Stomach (tissue), 9 donors: ENCODE results near the gene CDRT4. TPM values are rescaled to one million over a fixed set of nuclear protein-coding genes. Genes with fewer than 3 reads are reported as not detected.

Source experiments
- DNase-seq, 2 donors: peaks; one replicate each; pipeline versions ENCODE4 v3.0.0 to v3.0.0-alpha.2; 2013 to 2019
- H3K27ac ChIP-seq, 5 donors: fragments of 200-600 bp in 4 of 5; sonication (generic) in 4 of 5; one replicate each; pipeline ENCODE4 v1.5.1; 2013 to 2019; ENCODE audit warnings: mild to moderate bottlenecking in 1 of 5, moderate library complexity in 1 of 5
- H3K27me3 ChIP-seq, 3 donors: fragments of 200-600 bp; sonication (generic); one replicate each; pipeline ENCODE4 v1.5.1; 2017 to 2019; ENCODE audit warnings: mixed run types in 1 of 3
- H3K36me3 ChIP-seq, 4 donors: fragments of 200-600 bp; sonication (generic); 1 replicate in 3 of 4; 2 replicates in 1 of 4; pipeline ENCODE4 v1.5.1; 2016 to 2019
- H3K4me1 ChIP-seq, 4 donors: fragments of 200-600 bp; sonication (generic); one replicate each; pipeline ENCODE4 v1.5.1; 2016 to 2019
- H3K4me3 ChIP-seq, 4 donors: fragments of 200-600 bp; sonication (generic) in 3 of 4; one replicate each; pipeline ENCODE4 v1.5.1; 2016 to 2019; ENCODE audit warnings: mild to moderate bottlenecking in 1 of 4
- H3K9me3 ChIP-seq, 4 donors: fragments of 200-600 bp; sonication (generic); one replicate each; pipeline ENCODE4 v1.5.1; 2016 to 2019
- CTCF ChIP-seq, 7 experiments: fragments of 450-650 bp in 4 of 7; fragments of 200-600 bp in 3 of 7; sonication (generic) in 3 of 7; IDR thresholded peaks; one replicate each; pipeline ENCODE4 v1.5.1; 2016 to 2019; ENCODE audit warnings: antibody characterized with exemption in 7 of 7, control low read depth in 2 of 7, mild to moderate bottlenecking in 1 of 7
- EP300 ChIP-seq: sonication (generic); formaldehyde crosslinking; IDR thresholded peaks from one replicate; pipeline ENCODE4 v1.6.1; 2017; ENCODE audit warnings: antibody characterized with exemption
- POLR2A ChIP-seq, 4 donors: fragments of 450-650 bp; IDR thresholded peaks; one replicate each; pipeline ENCODE4 v1.6.1; 2016; ENCODE audit warnings: antibody characterized with exemption in 4 of 4, control low read depth in 2 of 4, mild to moderate bottlenecking in 1 of 4, moderate library complexity in 1 of 4
- POLR2AphosphoS5 ChIP-seq, 3 donors: sonication (generic); formaldehyde crosslinking; IDR thresholded peaks; one replicate each; pipeline ENCODE4 v1.6.1; 2016; ENCODE audit warnings: antibody characterized with exemption in 3 of 3
- WGBS, 5 donors: extraction: QIAGEN DNeasy Blood & Tissue Kit in 3 of 5; methylation state at CpG; one replicate each; pipeline versions ENCODE4 v1.1.5 to v1.1.7; 2013 to 2018; 5-methylcytosine and 5-hydroxymethylcytosine counted together
- intact Hi-C: fragments of 100-400 bp; cut with DNase I; formaldehyde crosslinking; loops from one replicate; pipeline ENCODE4 v1.15.1; 2023; ENCODE audit warnings: low total_unique reads
- polyA plus RNA-seq, 3 donors: library from polyadenylated mRNA; stranded (reverse); fragments of 200-250 nt; gene quantifications; one replicate each; pipeline ENCODE4 v1.2.3, GENCODE V29; 2013
- total RNA-seq, 5 donors: library from RNA; depleted of rRNA; stranded (reverse); fragments of >200 nt; gene quantifications; one replicate each; pipeline versions ENCODE4 v1.1.0 to v1.2.3, GENCODE V29; 2014 to 2016
- donor health status: healthy with polysubstance abuse.
- donor health status: Bipolar disorder and iron deficiency.
- donor health status: healthy.

CDRT4 gene
- total and polyA plus RNA-seq, 8 donors = 1.5 to 12.8 (median 4.7) TPM; not detected in 2

- DNase-seq = no peak
- 75 to 89% (median 79%) methylated on average over 6 of the region's 6 CpGs for WGBS, 5 donors
Observed at GRCh38 chr17:15405058-15405415, 62.4 kb downstream of the CDRT4 start.

GRCh38 chr17:15404106-15405057 lies 63.0 kb downstream of the CDRT4 start:
- peak overlapping the region; percentile 11 to 73 (median 60) for H3K27ac ChIP-seq
- TF ChIP-seq EP300 = no peak
- TF ChIP-seq POLR2AphosphoS5 (IDR thresholded peaks at IDR 0.05) = no peak
- no peak for TF ChIP-seq POLR2A (IDR thresholded peaks at IDR 0.05)
- TF ChIP-seq CTCF (IDR thresholded peaks at IDR 0.05) = no peak
- peaks cover 0 to 24% (median 19%) of the 10 kb centered on the region in 4 donors for H3K4me1 ChIP-seq
- DNase-seq = no peak
- H3K4me3 ChIP-seq = no peak overlapping the region
- intact Hi-C loops = no loop called here
- no peaks in the 10 kb centered on the region for H3K9me3 ChIP-seq
- WGBS, 5 donors = 64 to 74% (median 71%) methylated on average over 20 of the region's 20 CpGs
- no peaks in the 10 kb centered on the region for H3K36me3 ChIP-seq
- H3K27me3 ChIP-seq = no peaks in the 10 kb centered on the region

More at GRCh38 chr17:15405058-15405415, 62.4 kb downstream of the CDRT4 start:
- TF ChIP-seq POLR2A (IDR thresholded peaks at IDR 0.05) = no peak
- no peak for TF ChIP-seq POLR2AphosphoS5 (IDR thresholded peaks at IDR 0.05)
- no peak for TF ChIP-seq CTCF (IDR thresholded peaks at IDR 0.05)
- no peak for TF ChIP-seq EP300
- intact Hi-C loops = no loop called here
- H3K9me3 ChIP-seq = no peaks in the 10 kb centered on the region
- H3K4me1 ChIP-seq = peaks cover 0 to 24% (median 17%) of the 10 kb centered on the region in 4 donors
- H3K27ac ChIP-seq = peak overlapping the region in 3 of 5 donors; percentile 60 to 73 (median 61)
- H3K36me3 ChIP-seq = no peaks in the 10 kb centered on the region
- H3K4me3 ChIP-seq = no peak overlapping the region
- no peaks in the 10 kb centered on the region for H3K27me3 ChIP-seq

- Histone ChIP-seq H3K4me1 (peaks cover 3 to 34% (median 27%) of the 10 kb centered on the region in 4 donors), H3K9me3 (no peaks in the 10 kb centered on the region), H3K36me3 (no peaks in the 10 kb centered on the region), H3K27ac (peak overlapping the region in 3 of 5 donors; percentile 60 to 73 (median 61)), H3K27me3 (no peaks in the 10 kb centered on the region), H3K4me3 (no peak overlapping the region)
- intact Hi-C loops = no loop called here
- no peak for TF ChIP-seq POLR2AphosphoS5 (IDR thresholded peaks at IDR 0.05)
- TF ChIP-seq EP300 = no peak
- DNase-seq = no peak
- WGBS, 5 donors = 62 to 93% (median 74%) methylated on average over 3 of the region's 3 CpGs
Observed at GRCh38 chr17:15403276-15403939, 64.0 kb downstream of the CDRT4 start.

GRCh38 chr17:15399443-15399842 lies 68.0 kb downstream of the CDRT4 start:
- Histone ChIP-seq H3K4me3 (no peak overlapping the region), H3K4me1 (peaks cover 11 to 44% (median 26%) of the 10 kb centered on the region in 4 donors), H3K27me3 (no peaks in the 10 kb centered on the region), H3K36me3 (no peaks in the 10 kb centered on the region), H3K9me3 (no peaks in the 10 kb centered on the region), H3K27ac (peak overlapping the region in 4 of 5 donors; percentile 40 to 84 (median 70))
- no peak for DNase-seq
- whole genome bisulfite sequencing, 5 donors = 92 to 94% (median 93%) methylated on average over 6 of the region's 6 CpGs
- intact Hi-C loops = no loop called here
- TF ChIP-seq POLR2A (IDR thresholded peaks at IDR 0.05) = no peak
- TF ChIP-seq EP300 = no peak
- TF ChIP-seq POLR2AphosphoS5 (IDR thresholded peaks at IDR 0.05) = no peak
- no peak for TF ChIP-seq CTCF (IDR thresholded peaks at IDR 0.05)
